SK-N-SH (cell line): ENCODE results near the gene NUDT14. TPM values are rescaled to one million over a fixed set of nuclear protein-coding genes. Genes with fewer than 3 reads are reported as not detected.

ENCODE experiments used
- CTCF ChIA-PET: fragments of 300-600, 350-600 bp; formaldehyde crosslinking; extraction: SDS; loops from one replicate; lab custom pipeline; 2021; lab: Yijun Ruan, JAX
- POLR2A ChIA-PET: fragments of 350-600 bp; sonication (Branson Sonifier 250); formaldehyde crosslinking; extraction: SDS; loops from one replicate; lab custom pipeline; 2020; ENCODE audit warnings: antibody characterized with exemption, inconsistent platforms; lab: Yijun Ruan, JAX
- DNase-seq: peaks from one replicate; pipeline ENCODE4 v3.0.0; 2012
- H2AFZ ChIP-seq: fragments of 200-600 bp; sonication (generic); 2 replicates; pipeline ENCODE4 v1.8.1; 2016; ENCODE audit warnings: antibody characterized with exemption, mild to moderate bottlenecking, low read depth
- H3F3A ChIP-seq: fragments of 200-600 bp; sonication (generic); replicated peaks from 2 replicates; pipeline ENCODE3; 2016; ENCODE audit warnings: antibody characterized with exemption, mild to moderate bottlenecking; ENCODE audit not compliant: insufficient read depth
- H3K27ac ChIP-seq, 2 experiments: fragments of 200-500 bp in 1 of 2; fragments of 200-600 bp in 1 of 2; sonication (Bioruptor generic) in 1 of 2; sonication (generic), shearing (Covaris generic) in 1 of 2; 2 replicates each; pipeline versions ENCODE4 v1.5.1 to v1.6.1; 2014 to 2016; ENCODE audit warnings: low read depth in 2 of 2, inconsistent platforms in 1 of 2, low read length in 1 of 2, mild to moderate bottlenecking in 1 of 2, mixed read lengths in 1 of 2
- H3K27me3 ChIP-seq: fragments of 200-600 bp; sonication (generic), shearing (Covaris generic); 2 replicates; pipeline ENCODE4 v1.6.1; 2016; ENCODE audit warnings: mixed run types; ENCODE audit not compliant: insufficient read depth
- H3K36me3 ChIP-seq, 2 experiments: fragments of 200-500 bp in 1 of 2; fragments of 200-600 bp in 1 of 2; sonication (Bioruptor generic) in 1 of 2; sonication (generic) in 1 of 2; replicated peaks in 1 of 2; 2 replicates each; pipeline versions ENCODE3 to v1.5.1; 2014 to 2016; ENCODE audit warnings: low read length in 1 of 2, mild to moderate bottlenecking in 1 of 2; ENCODE audit not compliant: insufficient read depth in 2 of 2, control insufficient read depth in 1 of 2
- H3K4me1 ChIP-seq, 2 experiments: fragments of 200-500 bp in 1 of 2; fragments of 200-600 bp in 1 of 2; sonication (Bioruptor generic) in 1 of 2; sonication (generic), shearing (Covaris generic) in 1 of 2; 2 replicates each; pipeline versions ENCODE4 v1.5.1 to v1.6.1; 2014 to 2016; ENCODE audit warnings: low read depth in 1 of 2, low read length in 1 of 2, mixed run types in 1 of 2; ENCODE audit not compliant: insufficient read depth in 2 of 2, control insufficient read depth in 1 of 2
- H3K4me2 ChIP-seq: fragments of 200-600 bp; sonication (generic), shearing (Covaris generic); 2 replicates; pipeline ENCODE4 v1.6.1; 2017; ENCODE audit warnings: mixed run types
- H3K4me3 ChIP-seq, 2 experiments: fragments of 200-500 bp in 1 of 2; fragments of 200-600 bp in 1 of 2; sonication (Bioruptor generic) in 1 of 2; sonication (generic), shearing (Covaris generic) in 1 of 2; 2 replicates each; pipeline versions ENCODE4 v1.5.1 to v1.8.1; 2014 to 2016; ENCODE audit warnings: low read depth in 2 of 2, inconsistent platforms in 1 of 2, low read length in 1 of 2, mild to moderate bottlenecking in 1 of 2, mixed read lengths in 1 of 2, moderate library complexity in 1 of 2
- H3K79me2 ChIP-seq: fragments of 200-600 bp; sonication (generic); 2 replicates; pipeline ENCODE4 v1.8.1; 2017; ENCODE audit warnings: mild to moderate bottlenecking; ENCODE audit not compliant: insufficient read depth
- H3K9ac ChIP-seq: fragments of 200-600 bp; sonication (generic); 2 replicates; pipeline ENCODE4 v1.6.1; 2017; ENCODE audit warnings: mixed run types
- H3K9me2 ChIP-seq: fragments of 200-600 bp; sonication (generic); 2 replicates; pipeline ENCODE4 v1.6.1; 2017; ENCODE audit warnings: mixed run types
- H3K9me3 ChIP-seq: fragments of 200-600 bp; sonication (generic); 2 replicates; pipeline ENCODE4 v1.6.1; 2017; ENCODE audit warnings: mixed run types, mild to moderate bottlenecking, moderate library complexity
- H4K20me1 ChIP-seq: fragments of 200-600 bp; sonication (generic); 2 replicates; pipeline ENCODE4 v1.6.1; 2017; ENCODE audit warnings: mild to moderate bottlenecking, mixed run types; ENCODE audit not compliant: insufficient read depth
- CHD2 ChIP-seq: fragments of 150-350 bp; IDR thresholded peaks from 2 replicates; pipeline ENCODE4 v1.6.1; 2018; ENCODE audit warnings: low read length; ENCODE audit not compliant: partially characterized antibody
- EP300 ChIP-seq, 2 experiments: IDR thresholded peaks; 2 replicates each; pipeline versions ENCODE4 v1.4.0 to v1.6.1; 2012; ENCODE audit warnings: borderline replicate concordance in 1 of 2, low read depth in 1 of 2, low read length in 1 of 2
- FOSL2 ChIP-seq: IDR thresholded peaks from 2 replicates; pipeline ENCODE4 v1.4.0; 2012; ENCODE audit warnings: low read depth, mild to moderate bottlenecking, moderate library complexity, borderline replicate concordance
- FOXJ3 ChIP-seq: sonication (generic); formaldehyde crosslinking; IDR thresholded peaks from 2 replicates; pipeline ENCODE4 v1.5.1; 2020; ENCODE audit warnings: mild to moderate bottlenecking, missing genetic modification reagents
- FOXM1 ChIP-seq: IDR thresholded peaks from 2 replicates; pipeline ENCODE4 v1.4.0; 2012; ENCODE audit warnings: low read depth, mild to moderate bottlenecking
- GABPA ChIP-seq: IDR thresholded peaks from 2 replicates; pipeline ENCODE4 v1.4.0; 2012; ENCODE audit warnings: low read depth, mild to moderate bottlenecking
- GATA2 ChIP-seq: sonication (generic); formaldehyde crosslinking; IDR thresholded peaks from 2 replicates; pipeline ENCODE4 v1.5.0; 2020; ENCODE audit warnings: mild to moderate bottlenecking, missing genetic modification reagents
- JUND ChIP-seq: IDR thresholded peaks from 2 replicates; pipeline ENCODE4 v1.4.0; 2012
- MXI1 ChIP-seq: IDR thresholded peaks from 2 replicates; pipeline ENCODE4 v1.6.1; 2012; ENCODE audit warnings: mild to moderate bottlenecking, low read depth, low read length, improper control_type of control experiment
- NFIC ChIP-seq: IDR thresholded peaks from 2 replicates; pipeline ENCODE4 v1.4.0; 2012; ENCODE audit warnings: borderline replicate concordance
- RAD21 ChIP-seq: IDR thresholded peaks from 2 replicates; pipeline ENCODE4 v1.6.1; 2012; ENCODE audit warnings: mild to moderate bottlenecking, low read length
- RCOR1 ChIP-seq: fragments of 150-350 bp; IDR thresholded peaks from 2 replicates; pipeline ENCODE4 v1.6.1; 2017; ENCODE audit warnings: antibody characterized with exemption, low read length
- RXRA ChIP-seq: IDR thresholded peaks from 2 replicates; pipeline ENCODE4 v1.4.0; 2012; ENCODE audit warnings: low read depth, mild to moderate bottlenecking, borderline replicate concordance
- TAF1 ChIP-seq: IDR thresholded peaks from 2 replicates; pipeline ENCODE4 v1.6.1; 2012; ENCODE audit warnings: low read depth, mild to moderate bottlenecking, low read length, moderate library complexity, borderline replicate concordance
- YY1 ChIP-seq: IDR thresholded peaks from 2 replicates; pipeline ENCODE4 v1.4.0; 2012; ENCODE audit warnings: low read depth, mild to moderate bottlenecking
- WGBS: methylation state at CpG from one replicate; pipeline ENCODE4 v1.1.6; 2017; ENCODE audit warnings: low lambda C conversion rate; 5-methylcytosine and 5-hydroxymethylcytosine counted together
- polyA plus RNA-seq, 3 experiments: library from polyadenylated mRNA; depleted of rRNA; stranded (reverse); fragments of >200 nt; gene quantifications; 2 replicates each; pipeline ENCODE4 v1.2.3, GENCODE V29; 2012
- TF ChIP-seq, protein P1 (sequence below): IDR thresholded peaks from 2 replicates; pipeline ENCODE4 v1.6.1; 2012; ENCODE audit warnings: mild to moderate bottlenecking, low read depth, low read length, moderate library complexity
- TF ChIP-seq, protein P2 (sequence below): IDR thresholded peaks from 2 replicates; pipeline ENCODE4 v1.4.0; 2012; ENCODE audit warnings: low read depth, borderline replicate concordance
- TF ChIP-seq, protein P3 (sequence below): IDR thresholded peaks from 2 replicates; pipeline ENCODE4; 2012
- TF ChIP-seq, protein P4 (sequence below): fragments of 150-350 bp; IDR thresholded peaks from 2 replicates; pipeline ENCODE4 v1.6.1; 2017; ENCODE audit warnings: antibody characterized with exemption, low read length, low read depth, borderline replicate concordance

Gene NUDT14
- polyA plus RNA-seq, 1 of the 3 experiments (the other 2 are of a cell fraction) = 18.4 TPM

DNA sequence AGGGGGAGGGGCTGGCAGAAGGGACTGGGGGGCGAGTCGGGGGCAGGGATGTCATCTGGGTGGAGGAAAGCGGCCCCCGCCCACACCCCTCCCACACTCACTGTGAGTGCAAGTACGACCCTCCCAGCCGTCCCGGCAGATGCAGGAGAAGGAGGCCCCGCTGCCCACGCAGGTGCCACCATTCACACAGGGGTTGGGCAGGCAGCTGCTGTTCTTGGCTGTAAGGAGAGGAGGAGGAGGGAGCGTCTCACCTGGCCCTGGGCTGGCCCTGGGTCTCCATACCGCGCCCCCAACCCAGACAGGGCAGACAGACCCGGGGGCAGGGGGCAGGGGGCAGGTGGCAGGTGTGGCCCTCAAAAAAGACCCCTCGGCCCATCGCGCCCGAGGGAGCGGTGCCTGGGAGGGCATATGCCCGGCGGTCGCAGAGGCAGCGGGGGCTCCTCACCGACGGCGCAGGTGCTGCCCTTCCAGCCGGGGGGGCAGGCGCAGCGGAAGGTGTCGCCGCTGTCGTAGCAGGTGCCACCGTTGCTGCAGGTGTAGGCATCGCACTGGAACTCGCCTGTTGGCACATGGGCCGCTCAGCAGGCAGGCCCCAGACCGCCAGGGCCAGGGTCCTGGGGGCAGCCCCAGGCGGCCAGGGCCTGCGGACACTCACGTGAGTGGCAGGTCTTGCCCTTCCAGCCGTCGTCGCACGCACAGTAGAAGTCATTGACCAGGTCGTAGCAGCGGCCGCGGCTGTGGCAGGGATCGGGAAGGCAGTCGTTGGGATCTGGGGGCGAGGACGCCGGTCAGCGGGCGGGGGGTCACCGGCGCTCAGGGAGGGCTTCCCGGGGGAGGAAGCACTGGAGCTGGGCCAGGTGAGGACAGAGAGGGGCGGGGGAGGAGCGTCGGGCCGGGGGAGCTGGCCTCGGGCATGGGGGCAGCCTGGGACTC is 33.2 kb downstream of the NUDT14 start:
- 85% methylated on average over 35 of the region's 62 CpGs for WGBS
- no peak overlapping the region for H3K4me3 ChIP-seq
- H3K9ac ChIP-seq = no peak overlapping the region
- no peaks in the 10 kb centered on the region for H3F3A ChIP-seq
- no peaks in the 10 kb centered on the region for H3K9me3 ChIP-seq
- ChIA-PET CTCF (no interaction called here), POLR2A (no interaction called here)
- no peaks in the 10 kb centered on the region for H4K20me1 ChIP-seq
- H2AFZ ChIP-seq = no peak overlapping the region
- H3K27me3 ChIP-seq = no peaks in the 10 kb centered on the region
- H3K27ac ChIP-seq = no peak overlapping the region
- TF ChIP-seq, protein P1, sequence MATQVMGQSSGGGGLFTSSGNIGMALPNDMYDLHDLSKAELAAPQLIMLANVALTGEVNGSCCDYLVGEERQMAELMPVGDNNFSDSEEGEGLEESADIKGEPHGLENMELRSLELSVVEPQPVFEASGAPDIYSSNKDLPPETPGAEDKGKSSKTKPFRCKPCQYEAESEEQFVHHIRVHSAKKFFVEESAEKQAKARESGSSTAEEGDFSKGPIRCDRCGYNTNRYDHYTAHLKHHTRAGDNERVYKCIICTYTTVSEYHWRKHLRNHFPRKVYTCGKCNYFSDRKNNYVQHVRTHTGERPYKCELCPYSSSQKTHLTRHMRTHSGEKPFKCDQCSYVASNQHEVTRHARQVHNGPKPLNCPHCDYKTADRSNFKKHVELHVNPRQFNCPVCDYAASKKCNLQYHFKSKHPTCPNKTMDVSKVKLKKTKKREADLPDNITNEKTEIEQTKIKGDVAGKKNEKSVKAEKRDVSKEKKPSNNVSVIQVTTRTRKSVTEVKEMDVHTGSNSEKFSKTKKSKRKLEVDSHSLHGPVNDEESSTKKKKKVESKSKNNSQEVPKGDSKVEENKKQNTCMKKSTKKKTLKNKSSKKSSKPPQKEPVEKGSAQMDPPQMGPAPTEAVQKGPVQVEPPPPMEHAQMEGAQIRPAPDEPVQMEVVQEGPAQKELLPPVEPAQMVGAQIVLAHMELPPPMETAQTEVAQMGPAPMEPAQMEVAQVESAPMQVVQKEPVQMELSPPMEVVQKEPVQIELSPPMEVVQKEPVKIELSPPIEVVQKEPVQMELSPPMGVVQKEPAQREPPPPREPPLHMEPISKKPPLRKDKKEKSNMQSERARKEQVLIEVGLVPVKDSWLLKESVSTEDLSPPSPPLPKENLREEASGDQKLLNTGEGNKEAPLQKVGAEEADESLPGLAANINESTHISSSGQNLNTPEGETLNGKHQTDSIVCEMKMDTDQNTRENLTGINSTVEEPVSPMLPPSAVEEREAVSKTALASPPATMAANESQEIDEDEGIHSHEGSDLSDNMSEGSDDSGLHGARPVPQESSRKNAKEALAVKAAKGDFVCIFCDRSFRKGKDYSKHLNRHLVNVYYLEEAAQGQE = no peak
- TF ChIP-seq RAD21 (no peak), FOSL2 (no peak), TAF1 (no peak), GATA2 (CRISPR knock-in tag) (no peak), CHD2 (no peak), RXRA (no peak), YY1 (no peak), MXI1 (no peak), GABPA (no peak), RCOR1 (no peak), EP300 (IDR thresholded peaks at IDR 0.05; ENCODE audit: borderline replicate concordance in 1 of 2, low read depth in 1 of 2, low read length in 1 of 2) (no peak), FOXJ3 (CRISPR knock-in tag) (no peak), JUND (no peak), FOXM1 (no peak), NFIC (no peak)
- TF ChIP-seq, protein P2, sequence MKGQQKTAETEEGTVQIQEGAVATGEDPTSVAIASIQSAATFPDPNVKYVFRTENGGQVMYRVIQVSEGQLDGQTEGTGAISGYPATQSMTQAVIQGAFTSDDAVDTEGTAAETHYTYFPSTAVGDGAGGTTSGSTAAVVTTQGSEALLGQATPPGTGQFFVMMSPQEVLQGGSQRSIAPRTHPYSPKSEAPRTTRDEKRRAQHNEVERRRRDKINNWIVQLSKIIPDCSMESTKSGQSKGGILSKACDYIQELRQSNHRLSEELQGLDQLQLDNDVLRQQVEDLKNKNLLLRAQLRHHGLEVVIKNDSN = no peak
- TF ChIP-seq, protein P3, sequence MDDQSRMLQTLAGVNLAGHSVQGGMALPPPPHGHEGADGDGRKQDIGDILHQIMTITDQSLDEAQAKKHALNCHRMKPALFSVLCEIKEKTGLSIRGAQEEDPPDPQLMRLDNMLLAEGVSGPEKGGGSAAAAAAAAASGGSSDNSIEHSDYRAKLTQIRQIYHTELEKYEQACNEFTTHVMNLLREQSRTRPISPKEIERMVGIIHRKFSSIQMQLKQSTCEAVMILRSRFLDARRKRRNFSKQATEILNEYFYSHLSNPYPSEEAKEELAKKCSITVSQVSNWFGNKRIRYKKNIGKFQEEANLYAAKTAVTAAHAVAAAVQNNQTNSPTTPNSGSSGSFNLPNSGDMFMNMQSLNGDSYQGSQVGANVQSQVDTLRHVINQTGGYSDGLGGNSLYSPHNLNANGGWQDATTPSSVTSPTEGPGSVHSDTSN = no peak
- TF ChIP-seq, protein P4, sequence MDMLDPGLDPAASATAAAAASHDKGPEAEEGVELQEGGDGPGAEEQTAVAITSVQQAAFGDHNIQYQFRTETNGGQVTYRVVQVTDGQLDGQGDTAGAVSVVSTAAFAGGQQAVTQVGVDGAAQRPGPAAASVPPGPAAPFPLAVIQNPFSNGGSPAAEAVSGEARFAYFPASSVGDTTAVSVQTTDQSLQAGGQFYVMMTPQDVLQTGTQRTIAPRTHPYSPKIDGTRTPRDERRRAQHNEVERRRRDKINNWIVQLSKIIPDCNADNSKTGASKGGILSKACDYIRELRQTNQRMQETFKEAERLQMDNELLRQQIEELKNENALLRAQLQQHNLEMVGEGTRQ = no peak
- DNase-seq = no peak
- H3K9me2 ChIP-seq = no peaks in the 10 kb centered on the region
- H3K4me1 ChIP-seq = peaks cover 0 to 13% of the 10 kb centered on the region in 2 experiments; a peak in 1 of 4 replicates
- no peak overlapping the region for H3K4me2 ChIP-seq
- no peaks in the 10 kb centered on the region for H3K36me3 ChIP-seq
- no peaks in the 10 kb centered on the region for H3K79me2 ChIP-seq
